Natural killer cell (primary cell): ENCODE measurements around the gene TFCP2L1. TPM values are rescaled to one million over a fixed set of nuclear protein-coding genes. Genes with fewer than 3 reads are reported as not detected.

Source experiments
- ATAC-seq, 3 donors: fragments of 150-1000 bp in 2 of 3; fragments of 200-7000 bp in 1 of 3; cut with Tn5 transposase; 1 replicate in 1 of 3; 2 replicates in 2 of 3; pipeline ENCODE4 v1.10.0; 2021; ENCODE audit warnings: mild to moderate bottlenecking in 2 of 3, moderate library complexity in 2 of 3
- DNase-seq, 2 donors: peaks; one replicate each; pipeline versions ENCODE4 v3.0.0 to v3.0.0-alpha.2; 2013 to 2021; ENCODE audit warnings: mixed read lengths in 1 of 2
- H3K27ac ChIP-seq: one replicate; pipeline ENCODE4 v1.5.1; 2013; ENCODE audit warnings: mild to moderate bottlenecking, low read length
- H3K27me3 ChIP-seq: one replicate; pipeline ENCODE4 v1.6.1; 2013; ENCODE audit warnings: low read length; ENCODE audit not compliant: control insufficient read depth, insufficient read depth
- H3K36me3 ChIP-seq: one replicate; pipeline ENCODE4 v1.6.1; 2013; ENCODE audit warnings: low read length; ENCODE audit not compliant: control insufficient read depth, insufficient read depth
- H3K4me1 ChIP-seq: one replicate; pipeline ENCODE4 v1.6.1; 2013; ENCODE audit warnings: low read length; ENCODE audit not compliant: control insufficient read depth, insufficient read depth
- H3K4me3 ChIP-seq: one replicate; pipeline ENCODE4 v1.5.1; 2013; ENCODE audit warnings: low read length
- H3K9me3 ChIP-seq: one replicate; pipeline ENCODE4 v1.6.1; 2013; ENCODE audit warnings: low read length; ENCODE audit not compliant: control insufficient read depth, insufficient read depth
- H3K27ac Mint-ChIP-seq, 2 donors: one replicate each; pipeline ENCODE4 v1.8.0; 2022; ENCODE audit warnings: mild to moderate bottlenecking in 2 of 2, mixed read lengths in 2 of 2, moderate library complexity in 1 of 2
- H3K27me3 Mint-ChIP-seq, 2 donors: one replicate each; pipeline ENCODE4 v1.8.0; 2022; ENCODE audit warnings: low read depth in 2 of 2, mixed read lengths in 2 of 2
- H3K36me3 Mint-ChIP-seq: one replicate; pipeline ENCODE4 v1.8.0; 2022; ENCODE audit warnings: mixed read lengths
- H3K4me1 Mint-ChIP-seq, 2 donors: one replicate each; pipeline ENCODE4 v1.8.0; 2022; ENCODE audit warnings: mixed read lengths in 2 of 2
- H3K4me3 Mint-ChIP-seq: one replicate; pipeline ENCODE4 v1.8.0; 2022; ENCODE audit warnings: mild to moderate bottlenecking, moderate library complexity, mixed read lengths
- H3K9me3 Mint-ChIP-seq, 2 donors: one replicate each; pipeline ENCODE4 v1.8.0; 2022; ENCODE audit warnings: mixed read lengths in 2 of 2
- CTCF ChIP-seq: fragments of 200-600 bp; IDR thresholded peaks from one replicate; pipeline ENCODE4 v1.8.0; 2022; ENCODE audit warnings: antibody characterized with exemption
- WGBS: methylation state at CpG from one replicate; pipeline ENCODE4 v1.1.7; 2013; ENCODE audit warnings: missing lambda C conversion rate; ENCODE audit not compliant: insufficient coverage; 5-methylcytosine and 5-hydroxymethylcytosine counted together
- intact Hi-C: fragments of 100-400 bp; cut with micrococcal nuclease; formaldehyde crosslinking; loops from one replicate; pipeline ENCODE4 v1.14.2; 2022
- total RNA-seq, 4 donors: library from RNA; stranded (reverse); fragments of 120-200 nt in 1 of 4; gene quantifications; one replicate each; pipeline versions ENCODE4 v1.2.3 to v1.2.4, GENCODE V29; 2013 to 2022

TFCP2L1 gene
- total RNA-seq, 3 donors from 2014 or later (not counting 1 experiment from before 2014, with no cell fraction given) = 0.72 to 1.8 (median 0.85) TPM

- ATAC-seq = no peak
- no peak overlapping the region for H3K27ac Mint-ChIP-seq
- H3K4me1 ChIP-seq = no peaks in the 10 kb centered on the region
- no peaks in the 10 kb centered on the region for H3K9me3 Mint-ChIP-seq
- H3K4me1 Mint-ChIP-seq = no peaks in the 10 kb centered on the region
- no peak overlapping the region for H3K4me3 Mint-ChIP-seq
- no peak for TF ChIP-seq CTCF
- H3K27me3 ChIP-seq = no peaks in the 10 kb centered on the region
- H3K36me3 Mint-ChIP-seq = no peaks in the 10 kb centered on the region
- no peaks in the 10 kb centered on the region for H3K9me3 ChIP-seq
- no peaks in the 10 kb centered on the region for H3K36me3 ChIP-seq
- 78% methylated on average over 1 of the region's 1 CpG for WGBS
- H3K4me3 ChIP-seq = no peak overlapping the region
- DNase-seq = no peak
- H3K27me3 Mint-ChIP-seq = peaks cover 0 to 12% of the 10 kb centered on the region in 2 donors
- intact Hi-C loops = no loop called here
- H3K27ac ChIP-seq = no peak overlapping the region
Measured at GRCh38 chr2:121220995-121221394, 64.0 kb downstream of the TFCP2L1 start.

- Histone ChIP-seq H3K36me3 (no peaks in the 10 kb centered on the region), H3K27ac (no peak overlapping the region), H3K27me3 (no peaks in the 10 kb centered on the region), H3K4me1 (no peaks in the 10 kb centered on the region), H3K9me3 (no peaks in the 10 kb centered on the region), H3K4me3 (no peak overlapping the region)
- H3K27ac Mint-ChIP-seq = no peak overlapping the region
- WGBS = 84% methylated on average over 5 of the region's 5 CpGs
- H3K9me3 Mint-ChIP-seq = no peaks in the 10 kb centered on the region
- peaks cover 0 to 12% of the 10 kb centered on the region in 2 donors for H3K27me3 Mint-ChIP-seq
- H3K36me3 Mint-ChIP-seq = no peaks in the 10 kb centered on the region
- no peak for TF ChIP-seq CTCF
- no peak overlapping the region for H3K4me3 Mint-ChIP-seq
- H3K4me1 Mint-ChIP-seq = no peaks in the 10 kb centered on the region
- DNase-seq (no peak), ATAC-seq (no peak)
- intact Hi-C loops = no loop called here
Measured at GRCh38 chr2:121219866-121220265, 65.1 kb downstream of the TFCP2L1 start.

- Mint-ChIP-seq H3K4me3 (no peak overlapping the region), H3K27ac (no peak overlapping the region), H3K36me3 (no peaks in the 10 kb centered on the region), H3K27me3 (peaks cover 2 to 12% of the 10 kb centered on the region in 2 donors), H3K4me1 (no peaks in the 10 kb centered on the region), H3K9me3 (no peaks in the 10 kb centered on the region)
- H3K27ac ChIP-seq = no peak overlapping the region
- ATAC-seq = no peak
- no peaks in the 10 kb centered on the region for H3K36me3 ChIP-seq
- no peaks in the 10 kb centered on the region for H3K4me1 ChIP-seq
- no peaks in the 10 kb centered on the region for H3K27me3 ChIP-seq
- 88% methylated on average over 8 of the region's 8 CpGs for WGBS
- intact Hi-C loops = no loop called here
- no peak for DNase-seq
- no peak for TF ChIP-seq CTCF
- no peaks in the 10 kb centered on the region for H3K9me3 ChIP-seq
- H3K4me3 ChIP-seq = no peak overlapping the region
Measured at GRCh38 chr2:121218386-121218938, 66.5 kb downstream of the TFCP2L1 start.

GRCh38 chr2:121217627-121218026 lies 67.4 kb downstream of the TFCP2L1 start:
- no peak for ATAC-seq
- Mint-ChIP-seq H3K27me3 (peaks cover 2 to 12% of the 10 kb centered on the region in 2 donors), H3K9me3 (no peaks in the 10 kb centered on the region), H3K4me1 (no peaks in the 10 kb centered on the region), H3K4me3 (no peak overlapping the region), H3K36me3 (no peaks in the 10 kb centered on the region), H3K27ac (no peak overlapping the region)
- H3K36me3 ChIP-seq = no peaks in the 10 kb centered on the region
- no peaks in the 10 kb centered on the region for H3K9me3 ChIP-seq
- no peak overlapping the region for H3K4me3 ChIP-seq
- 80% methylated on average over 9 of the region's 10 CpGs for WGBS
- TF ChIP-seq CTCF = no peak
- intact Hi-C loops = no loop called here
- DNase-seq = no peak
- no peaks in the 10 kb centered on the region for H3K27me3 ChIP-seq
- no peaks in the 10 kb centered on the region for H3K4me1 ChIP-seq
- H3K27ac ChIP-seq = no peak overlapping the region
